Retinal pigment epithelial cell (primary cell): ENCODE results near the gene SPO11.

Source experiments
- DNase-seq: peaks from one replicate; pipeline ENCODE4 v3.0.0-alpha.2; 2010; ENCODE audit warnings: low read depth
- H3K4me3 ChIP-seq: 2 replicates; pipeline ENCODE4 v1.5.1; 2011; ENCODE audit warnings: mild to moderate bottlenecking, low read length, control low read depth, moderate library complexity
- TF ChIP-seq, protein P1 (sequence below): conservative IDR thresholded peaks from 2 replicates; pipeline ENCODE4 v1.5.1; 2011; ENCODE audit warnings: low read depth, low read length, control low read depth, inconsistent platforms

The SPO11 gene

DNA sequence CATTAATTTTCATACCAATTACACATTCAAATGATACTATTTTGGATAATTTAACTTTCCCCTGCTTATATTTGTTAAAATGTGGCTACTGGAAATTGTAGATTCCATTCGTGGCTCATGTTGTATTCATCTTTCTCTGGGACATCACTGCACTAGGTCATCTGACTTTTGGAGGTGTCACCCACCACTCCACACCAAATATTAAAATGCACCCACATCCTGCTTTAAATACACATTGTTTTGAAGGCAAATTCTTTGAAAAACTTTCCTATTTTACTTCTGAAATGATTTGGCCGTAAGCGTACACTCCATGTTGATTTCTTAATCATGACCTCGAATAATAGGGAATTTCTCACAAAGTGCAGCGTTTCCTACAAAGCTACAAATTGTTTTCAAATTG, 52.9 kb downstream of the SPO11 start:
- TF ChIP-seq, protein P1, sequence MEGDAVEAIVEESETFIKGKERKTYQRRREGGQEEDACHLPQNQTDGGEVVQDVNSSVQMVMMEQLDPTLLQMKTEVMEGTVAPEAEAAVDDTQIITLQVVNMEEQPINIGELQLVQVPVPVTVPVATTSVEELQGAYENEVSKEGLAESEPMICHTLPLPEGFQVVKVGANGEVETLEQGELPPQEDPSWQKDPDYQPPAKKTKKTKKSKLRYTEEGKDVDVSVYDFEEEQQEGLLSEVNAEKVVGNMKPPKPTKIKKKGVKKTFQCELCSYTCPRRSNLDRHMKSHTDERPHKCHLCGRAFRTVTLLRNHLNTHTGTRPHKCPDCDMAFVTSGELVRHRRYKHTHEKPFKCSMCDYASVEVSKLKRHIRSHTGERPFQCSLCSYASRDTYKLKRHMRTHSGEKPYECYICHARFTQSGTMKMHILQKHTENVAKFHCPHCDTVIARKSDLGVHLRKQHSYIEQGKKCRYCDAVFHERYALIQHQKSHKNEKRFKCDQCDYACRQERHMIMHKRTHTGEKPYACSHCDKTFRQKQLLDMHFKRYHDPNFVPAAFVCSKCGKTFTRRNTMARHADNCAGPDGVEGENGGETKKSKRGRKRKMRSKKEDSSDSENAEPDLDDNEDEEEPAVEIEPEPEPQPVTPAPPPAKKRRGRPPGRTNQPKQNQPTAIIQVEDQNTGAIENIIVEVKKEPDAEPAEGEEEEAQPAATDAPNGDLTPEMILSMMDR: no peak
- DNase-seq: no peak
- no peak overlapping the region for H3K4me3 ChIP-seq

DNA sequence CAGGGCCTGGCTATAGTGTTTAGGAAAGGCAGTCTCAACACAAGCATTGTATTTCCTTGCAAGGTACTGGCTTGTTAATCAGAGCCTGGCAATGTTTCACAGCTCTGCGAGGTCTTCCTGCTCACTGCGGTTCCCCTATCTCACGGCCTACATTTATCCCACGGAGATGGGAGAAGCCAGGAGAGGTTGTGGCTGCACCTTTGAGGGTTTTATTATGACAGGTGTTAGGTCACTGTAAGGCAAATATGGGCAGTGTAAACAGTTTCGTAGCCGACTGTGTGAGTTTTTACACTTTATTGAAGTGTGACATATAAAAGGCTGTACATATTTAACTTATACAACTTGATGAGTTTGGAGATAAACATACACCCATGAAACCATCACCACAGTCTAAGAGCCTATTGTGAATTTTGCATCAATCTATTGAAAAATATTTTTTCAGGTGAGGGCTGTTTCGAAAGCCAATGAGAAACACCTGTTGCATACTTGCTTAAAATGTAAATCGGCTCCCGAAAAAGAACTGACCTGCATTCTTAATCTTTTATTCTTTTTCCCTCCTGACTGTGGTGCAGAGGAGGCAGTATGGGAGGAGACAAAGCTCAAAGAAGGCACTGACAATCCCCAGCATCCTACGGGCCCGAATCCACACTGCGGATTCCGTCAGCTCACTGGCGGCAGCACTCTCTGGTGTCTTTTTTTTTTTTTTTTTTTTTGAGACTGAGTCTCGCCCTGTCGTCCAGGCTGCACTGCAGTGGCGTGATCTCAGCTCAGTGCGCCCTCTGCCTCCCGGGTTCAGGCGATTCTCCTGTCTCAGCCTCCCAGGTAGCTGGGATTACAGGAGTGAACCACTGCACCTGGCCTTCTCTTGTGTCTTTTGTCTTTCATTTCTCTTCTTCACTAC, 54.1 kb downstream of the SPO11 start:
- no peak for DNase-seq
- TF ChIP-seq, protein P1: no peak

DNA sequence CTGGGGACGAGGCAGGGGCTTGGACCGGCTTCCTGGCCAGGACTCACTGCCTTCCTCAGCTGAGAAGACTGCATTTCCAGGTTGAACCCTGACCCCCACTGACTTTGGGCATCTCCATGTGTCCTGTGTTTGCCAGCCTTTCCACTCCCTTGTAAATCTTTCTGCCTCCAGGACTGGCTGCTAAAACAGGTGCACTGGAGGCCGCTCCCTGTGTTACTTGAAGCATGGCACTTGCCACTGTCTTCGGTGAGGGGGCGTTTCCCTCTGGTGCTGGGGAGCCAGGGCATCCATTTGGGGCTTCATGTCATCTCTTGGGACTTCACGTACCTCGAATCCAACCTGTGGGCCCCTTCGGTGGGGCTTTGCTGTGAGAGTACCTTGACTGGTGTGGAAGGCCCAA, 54.9 kb downstream of the SPO11 start:
- TF ChIP-seq, protein P1: no peak
- H3K4me3 ChIP-seq: no peak overlapping the region
- no peak for DNase-seq

More for the DNA sequence above, 54.1 kb downstream of the SPO11 start:
- no peak overlapping the region for H3K4me3 ChIP-seq

DNA sequence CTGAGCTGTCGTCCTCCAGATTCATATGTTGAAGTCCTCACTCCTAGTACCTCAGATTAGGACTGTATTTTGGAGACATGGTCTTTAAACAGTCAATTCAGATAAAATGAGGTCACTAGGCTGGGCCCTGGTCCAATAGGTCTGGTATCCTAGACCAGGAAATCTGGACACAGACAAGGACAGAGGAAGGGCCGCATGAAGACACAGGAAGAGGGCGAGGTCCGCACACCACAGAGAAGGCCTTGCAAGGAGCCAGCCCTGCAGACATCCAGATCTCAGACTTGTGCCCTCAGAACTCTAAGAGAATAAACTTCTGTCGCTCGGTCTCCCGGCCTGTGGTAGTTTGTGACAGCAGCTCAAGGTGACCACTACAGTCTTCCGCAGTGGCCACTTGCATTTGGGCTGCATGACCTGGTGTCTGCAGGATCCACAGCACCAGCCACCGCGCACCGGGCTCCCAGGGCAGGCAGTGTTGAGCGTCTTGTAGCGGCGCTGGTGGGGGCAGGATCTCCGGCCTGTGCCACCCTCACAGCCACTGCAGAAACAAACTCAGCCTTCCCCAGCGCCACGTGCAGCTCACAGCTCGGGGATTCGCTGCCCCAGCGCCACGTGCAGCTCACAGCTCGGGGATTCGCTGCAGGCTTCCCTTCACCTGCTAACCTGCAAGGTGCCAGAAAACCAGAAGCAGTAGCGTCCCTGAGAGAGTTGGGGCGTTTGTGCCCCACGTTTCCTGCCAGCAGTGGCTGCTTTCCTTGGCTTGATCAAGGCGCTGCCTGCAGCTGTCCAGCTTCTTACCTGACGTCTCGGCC, 55.6 kb downstream of the SPO11 start:
- DNase-seq: no peak
- TF ChIP-seq, protein P1: no peak
- H3K4me3 ChIP-seq: no peak overlapping the region

DNA sequence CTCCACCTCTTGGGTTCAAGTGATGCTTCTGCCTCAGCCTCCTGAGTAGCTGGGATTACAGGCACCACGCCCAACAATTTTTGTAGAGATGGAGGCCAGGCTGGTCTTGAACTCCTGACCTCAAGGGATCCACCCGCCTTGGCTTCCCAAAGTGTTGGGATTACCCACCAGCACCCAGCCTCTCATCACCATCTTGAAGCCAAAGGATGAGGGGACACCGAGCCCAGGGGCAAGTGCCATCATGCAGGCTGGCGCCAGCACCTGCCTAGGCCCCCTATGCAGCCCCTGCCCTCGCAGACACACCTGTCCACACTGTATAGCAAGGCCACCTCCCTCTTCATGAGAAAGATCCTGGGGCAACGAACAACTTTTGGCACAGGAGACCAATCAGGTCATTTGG, 56.3 kb downstream of the SPO11 start:
- no peak overlapping the region for H3K4me3 ChIP-seq
- no peak for DNase-seq
- TF ChIP-seq, protein P1: no peak

DNA sequence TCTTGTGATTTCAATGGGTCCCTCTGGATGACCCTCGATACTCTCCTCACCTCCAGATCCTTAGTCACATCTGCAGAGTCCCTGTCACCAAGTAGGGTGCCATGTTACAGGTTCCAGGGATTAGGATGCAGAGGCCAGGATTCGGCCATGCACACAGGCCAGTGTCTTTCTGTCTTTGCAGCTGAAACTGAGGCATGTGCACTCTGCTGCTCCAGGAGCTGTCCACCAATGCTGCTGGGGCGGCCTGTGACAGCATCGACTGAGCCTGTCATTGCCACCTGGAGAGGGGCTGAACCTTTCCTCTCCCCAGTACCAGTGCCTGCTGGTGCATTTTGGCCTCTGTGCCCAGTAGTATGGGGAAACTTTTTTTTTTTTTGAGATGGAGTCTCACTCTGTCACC, 57.2 kb downstream of the SPO11 start:
- DNase-seq: no peak
- H3K4me3 ChIP-seq: no peak overlapping the region
- TF ChIP-seq, protein P1: no peak

DNA sequence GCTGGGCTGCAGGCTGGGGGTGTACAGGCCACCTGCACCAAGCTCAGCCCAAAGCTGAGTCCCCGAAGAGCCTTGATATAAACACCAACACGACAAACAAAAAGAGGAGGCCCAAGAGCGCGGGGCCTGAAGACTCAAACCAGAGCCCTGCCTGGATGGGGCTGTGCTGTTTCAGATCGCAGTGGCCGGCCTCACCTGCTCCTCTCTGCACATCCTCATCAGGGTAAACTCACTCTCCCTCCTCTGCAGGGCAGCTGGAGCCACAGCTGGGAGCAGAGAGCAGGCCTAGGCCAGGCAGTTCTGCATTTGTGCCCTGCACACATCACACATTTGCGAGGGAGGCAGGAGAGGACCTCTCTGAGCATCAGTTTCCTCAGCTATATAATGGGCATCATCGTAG, 57.9 kb downstream of the SPO11 start:
- DNase-seq: no peak
- TF ChIP-seq, protein P1: no peak
- no peak overlapping the region for H3K4me3 ChIP-seq
